ENCODE measurements around the gene SPATA3.

Gene SPATA3

GRCh38 chr2:231033147-231034132 lies 37.5 kb downstream of the SPATA3 start:
- no peak for TF ChIP-seq TCF12 (IDR thresholded peaks at IDR 0.05; ENCODE audit: low read depth)

- TF ChIP-seq ZBTB7A (IDR thresholded peaks at IDR 0.05; ENCODE audit: low read depth) = no peak
These were observed 38.5 kb downstream of the SPATA3 start for GRCh38 chr2:231034291-231034882.

- TF ChIP-seq TCF12 (IDR thresholded peaks at IDR 0.05; ENCODE audit: low read depth) = no peak
- no peak for TF ChIP-seq REST (IDR thresholded peaks at IDR 0.05; ENCODE audit: low read depth)
- no peak for TF ChIP-seq TEAD4 (IDR thresholded peaks at IDR 0.05)
- TF ChIP-seq CEBPB (IDR thresholded peaks at IDR 0.05) = no peak
- TF ChIP-seq CREB1 (IDR thresholded peaks at IDR 0.05; ENCODE audit: low read depth) = no peak
- no peak for TF ChIP-seq TAF1 (IDR thresholded peaks at IDR 0.05; ENCODE audit: low read depth)
- TF ChIP-seq EGR1 (IDR thresholded peaks at IDR 0.05) = no peak
- TF ChIP-seq FOXM1 (IDR thresholded peaks at IDR 0.05; ENCODE audit: borderline replicate concordance, low read depth) = no peak
- TF ChIP-seq EP300 (IDR thresholded peaks at IDR 0.05; ENCODE audit: borderline replicate concordance) = no peak
These were observed 40.2 kb downstream of the SPATA3 start for GRCh38 chr2:231036131-231036530.

- TF ChIP-seq YY1 (IDR thresholded peaks at IDR 0.05; ENCODE audit: low read depth) = no peak
- TF ChIP-seq FOXM1 (IDR thresholded peaks at IDR 0.05; ENCODE audit: borderline replicate concordance, low read depth) = no peak
These were observed 40.7 kb downstream of the SPATA3 start for GRCh38 chr2:231036578-231037106.

- TF ChIP-seq MAX (IDR thresholded peaks at IDR 0.05) (no peak), CREB1 (IDR thresholded peaks at IDR 0.05; ENCODE audit: low read depth) (no peak), ZBTB7A (IDR thresholded peaks at IDR 0.05; ENCODE audit: low read depth) (no peak), NFIC (IDR thresholded peaks at IDR 0.05) (no peak), CEBPB (IDR thresholded peaks at IDR 0.05) (no peak), TAF1 (IDR thresholded peaks at IDR 0.05; ENCODE audit: low read depth) (no peak), RAD21 (IDR thresholded peaks at IDR 0.05; ENCODE audit: low read depth) (no peak), USF1 (IDR thresholded peaks at IDR 0.05) (no peak)
These were observed 41.3 kb downstream of the SPATA3 start, which contains the start of gene C2orf72 for GRCh38 chr2:231037202-231037730. TSS of gene C2orf72 (plus strand) at chr2:231037523. CDS start at chr2:231037566, 43 bp downstream.

- TF ChIP-seq FOXM1 (IDR thresholded peaks at IDR 0.05; ENCODE audit: borderline replicate concordance, low read depth) (no peak), EGR1 (IDR thresholded peaks at IDR 0.05) (no peak), ZBTB7A (IDR thresholded peaks at IDR 0.05; ENCODE audit: low read depth) (no peak), TEAD4 (IDR thresholded peaks at IDR 0.05) (no peak), MAX (IDR thresholded peaks at IDR 0.05) (no peak; the same call in 1 of the 2 replicates), CREB1 (IDR thresholded peaks at IDR 0.05; ENCODE audit: low read depth) (no peak), USF1 (IDR thresholded peaks at IDR 0.05) (no peak), YY1 (IDR thresholded peaks at IDR 0.05; ENCODE audit: low read depth) (no peak), TCF12 (IDR thresholded peaks at IDR 0.05; ENCODE audit: low read depth) (no peak), EP300 (IDR thresholded peaks at IDR 0.05; ENCODE audit: borderline replicate concordance) (no peak), NFIC (IDR thresholded peaks at IDR 0.05) (no peak), CEBPB (IDR thresholded peaks at IDR 0.05) (no peak), RAD21 (IDR thresholded peaks at IDR 0.05; ENCODE audit: low read depth) (no peak), TAF1 (IDR thresholded peaks at IDR 0.05; ENCODE audit: low read depth) (no peak), REST (IDR thresholded peaks at IDR 0.05; ENCODE audit: low read depth) (no peak)
These were observed 42.0 kb downstream of the SPATA3 start for GRCh38 chr2:231037731-231038482.
